A549 (cell line): ENCODE measurements around the gene KCNJ10.

Experiments used
- RFX5 ChIP-seq: fragments of 450-650 bp; IDR thresholded peaks from 2 replicates; pipeline ENCODE4 v1.7.1; 2014; ENCODE audit warnings: antibody characterized with exemption, mild to moderate bottlenecking, moderate library complexity
- TF ChIP-seq, protein P1 (sequence below): fragments of >200 bp; sonication (Bioruptor Twin); formaldehyde crosslinking; IDR thresholded peaks from 3 replicates; pipeline ENCODE4 v1.5.1; 2016

DNA sequence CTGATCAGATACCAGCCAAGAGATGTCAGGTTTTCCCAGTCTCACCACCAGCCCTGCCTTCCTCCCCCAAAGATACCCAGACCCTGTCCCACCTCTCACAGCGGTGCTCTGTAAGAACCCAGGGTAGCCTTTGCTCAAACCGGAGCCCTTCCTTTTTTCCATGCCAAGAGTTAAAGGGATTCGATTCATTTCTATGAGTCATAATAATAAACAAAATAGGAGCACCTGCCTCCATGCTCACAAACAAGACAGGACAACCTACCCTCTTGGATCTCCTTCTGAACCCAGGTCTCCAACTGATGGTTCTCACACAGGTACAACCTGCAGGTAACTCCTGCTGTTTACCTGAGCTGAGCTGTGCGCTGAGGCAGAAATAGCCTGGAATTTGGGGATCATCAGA, 39.7 kb upstream of the KCNJ10 start:
- TF ChIP-seq, protein P1, sequence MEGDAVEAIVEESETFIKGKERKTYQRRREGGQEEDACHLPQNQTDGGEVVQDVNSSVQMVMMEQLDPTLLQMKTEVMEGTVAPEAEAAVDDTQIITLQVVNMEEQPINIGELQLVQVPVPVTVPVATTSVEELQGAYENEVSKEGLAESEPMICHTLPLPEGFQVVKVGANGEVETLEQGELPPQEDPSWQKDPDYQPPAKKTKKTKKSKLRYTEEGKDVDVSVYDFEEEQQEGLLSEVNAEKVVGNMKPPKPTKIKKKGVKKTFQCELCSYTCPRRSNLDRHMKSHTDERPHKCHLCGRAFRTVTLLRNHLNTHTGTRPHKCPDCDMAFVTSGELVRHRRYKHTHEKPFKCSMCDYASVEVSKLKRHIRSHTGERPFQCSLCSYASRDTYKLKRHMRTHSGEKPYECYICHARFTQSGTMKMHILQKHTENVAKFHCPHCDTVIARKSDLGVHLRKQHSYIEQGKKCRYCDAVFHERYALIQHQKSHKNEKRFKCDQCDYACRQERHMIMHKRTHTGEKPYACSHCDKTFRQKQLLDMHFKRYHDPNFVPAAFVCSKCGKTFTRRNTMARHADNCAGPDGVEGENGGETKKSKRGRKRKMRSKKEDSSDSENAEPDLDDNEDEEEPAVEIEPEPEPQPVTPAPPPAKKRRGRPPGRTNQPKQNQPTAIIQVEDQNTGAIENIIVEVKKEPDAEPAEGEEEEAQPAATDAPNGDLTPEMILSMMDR = no peak
- no peak for TF ChIP-seq RFX5
